Loucy (cell line): ENCODE results near the gene CRYL1.

Source experiments
- H2AFZ ChIP-seq: fragments of 200-600 bp; sonication (generic); 2 replicates; pipeline ENCODE4 v1.6.0; 2016; ENCODE audit warnings: antibody characterized with exemption, mild to moderate bottlenecking, low read length, moderate library complexity
- H3F3A ChIP-seq: fragments of 200-600 bp; 2 replicates; pipeline ENCODE4 v1.6.0; 2016; ENCODE audit warnings: antibody characterized with exemption, low read depth, mild to moderate bottlenecking
- H3K27me3 ChIP-seq: fragments of 200-600 bp; sonication (generic); 2 replicates; pipeline ENCODE4 v1.6.1; 2014; ENCODE audit warnings: low read length, mild to moderate bottlenecking; ENCODE audit not compliant: insufficient read depth, poor library complexity, severe bottlenecking
- H3K36me3 ChIP-seq: fragments of 200-600 bp; sonication (generic); 2 replicates; pipeline ENCODE4 v1.6.1; 2016; ENCODE audit warnings: low read length; ENCODE audit not compliant: insufficient read depth
- H3K4me1 ChIP-seq: fragments of 200-600 bp; sonication (generic); 2 replicates; pipeline ENCODE4 v1.5.1; 2014; ENCODE audit warnings: low read length, mild to moderate bottlenecking; ENCODE audit not compliant: insufficient read depth, poor library complexity, severe bottlenecking
- H3K4me2 ChIP-seq: fragments of 200-600 bp; sonication (generic); 2 replicates; pipeline ENCODE4 v1.6.0; 2014; ENCODE audit warnings: antibody characterized with exemption, low read length, low read depth, mild to moderate bottlenecking; ENCODE audit not compliant: poor library complexity, severe bottlenecking
- H3K4me3 ChIP-seq: fragments of 200-600 bp; sonication (generic); 2 replicates; pipeline ENCODE4 v1.5.1; 2014; ENCODE audit warnings: low read length, mild to moderate bottlenecking, mixed read lengths; ENCODE audit not compliant: poor library complexity, severe bottlenecking
- H3K79me2 ChIP-seq: fragments of 200-600 bp; sonication (generic); 2 replicates; pipeline ENCODE4 v1.6.1; 2014; ENCODE audit warnings: low read length; ENCODE audit not compliant: insufficient read depth
- H3K9ac ChIP-seq: fragments of 200-600 bp; sonication (generic); 2 replicates; pipeline ENCODE4 v1.6.0; 2014; ENCODE audit warnings: mild to moderate bottlenecking, low read depth, low read length, moderate library complexity; ENCODE audit not compliant: poor library complexity, severe bottlenecking
- H3K9me2 ChIP-seq: fragments of 200-600 bp; sonication (generic); replicated peaks from 2 replicates; pipeline ENCODE4 v1.6.1; 2016; ENCODE audit warnings: low read depth, low read length, mixed read lengths
- H3K9me3 ChIP-seq: fragments of 200-600 bp; sonication (generic); 2 replicates; pipeline ENCODE4 v1.6.1; 2014; ENCODE audit warnings: mild to moderate bottlenecking, antibody characterized with exemption, low read length, low read depth; ENCODE audit not compliant: insufficient read depth
- H4K20me1 ChIP-seq: fragments of 200-600 bp; sonication (generic); 2 replicates; pipeline ENCODE4 v1.6.0; 2014; ENCODE audit warnings: antibody characterized with exemption, low read length, mild to moderate bottlenecking; ENCODE audit not compliant: insufficient read depth, poor library complexity, severe bottlenecking
- CTCF ChIP-seq: fragments of 200-600 bp; sonication (generic); conservative IDR thresholded peaks from 2 replicates; pipeline ENCODE4 v1.5.1; 2014; ENCODE audit warnings: mild to moderate bottlenecking, antibody characterized with exemption, low read length
- EZH2phosphoT487 ChIP-seq: fragments of 200-600 bp; IDR thresholded peaks from 2 replicates; pipeline ENCODE4 v1.6.1; 2018; ENCODE audit warnings: antibody characterized with exemption, mild to moderate bottlenecking, moderate library complexity, borderline replicate concordance

CRYL1 gene

DNA sequence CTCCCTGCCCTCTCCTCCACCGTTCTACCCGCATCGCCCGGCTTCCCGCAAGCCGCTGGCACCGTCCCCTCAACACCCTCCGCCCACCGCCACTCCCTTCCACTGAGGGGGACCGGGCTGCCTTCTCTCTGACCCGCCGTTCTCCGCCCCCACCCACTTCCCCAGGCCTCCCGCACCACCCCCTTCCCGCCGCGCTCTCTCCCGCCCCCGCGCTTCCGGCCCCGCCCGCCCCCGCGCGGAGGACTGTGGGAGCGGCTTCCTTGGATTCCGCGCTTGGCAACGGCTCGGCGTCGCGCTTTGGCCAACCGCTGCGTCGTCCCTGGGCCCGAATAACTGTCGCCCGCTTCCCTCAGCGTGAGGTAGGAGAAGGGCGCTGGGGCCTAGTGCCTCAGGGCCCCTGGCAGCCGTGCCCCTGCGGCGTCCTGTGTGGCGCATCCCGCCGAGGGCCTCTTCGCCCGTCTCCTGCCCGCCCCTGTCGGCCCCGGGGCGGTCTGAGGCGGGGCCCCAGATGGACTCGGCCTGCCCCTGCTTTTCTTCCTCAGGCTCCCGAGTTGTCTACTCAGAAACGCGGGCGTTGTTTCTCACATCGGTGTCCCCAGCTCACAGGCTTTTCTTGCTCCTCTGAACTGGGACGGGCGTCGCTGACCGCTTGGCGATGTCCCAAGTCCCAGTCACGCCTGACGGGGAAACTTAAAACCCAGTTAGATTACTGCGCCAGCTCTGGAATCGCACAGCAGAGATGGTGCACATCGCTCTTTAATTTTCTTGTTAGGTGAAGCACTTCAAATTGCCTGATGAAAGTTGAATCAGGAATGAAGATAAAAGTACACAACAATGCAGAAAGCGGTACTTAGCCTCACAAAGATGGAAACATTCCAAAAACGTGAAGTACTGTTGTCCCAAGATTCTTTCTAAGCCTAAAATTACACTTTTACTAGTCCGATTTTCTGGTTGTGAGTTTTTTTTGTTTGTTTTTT, 41.5 kb upstream of the CRYL1 start, which contains the start of gene IFT88:
Gene IFT88 (plus strand): TSS at position 260 of the 977 bp plus-strand sequence. CDS start 7,229 bp downstream, outside the sequence.
- peak within 1 kb of the TSS; percentile 96 for H3K4me3 ChIP-seq
- no peaks in the 10 kb centered on the region for H4K20me1 ChIP-seq
- H3K36me3 ChIP-seq = no peaks in the 10 kb centered on the region
- H3F3A ChIP-seq = 0 out of 2 replicates have a peak, but pooled peaks cover 2% of the 10 kb centered on the region
- H3K79me2 ChIP-seq = no peaks in the 10 kb centered on the region
- H3K9me2 ChIP-seq = no peaks in the 10 kb centered on the region
- H2AFZ ChIP-seq = peak within 1 kb of the TSS; percentile 95
- no peaks in the 10 kb centered on the region for H3K9me3 ChIP-seq
- peaks cover 14% of the 10 kb centered on the region for H3K4me1 ChIP-seq
- TF ChIP-seq EZH2phosphoT487 (no peak), CTCF (no peak)
- no peaks in the 10 kb centered on the region for H3K27me3 ChIP-seq
- peak within 1 kb of the TSS; percentile 86 for H3K9ac ChIP-seq
- H3K4me2 ChIP-seq = peak within 1 kb of the TSS; percentile 94

DNA sequence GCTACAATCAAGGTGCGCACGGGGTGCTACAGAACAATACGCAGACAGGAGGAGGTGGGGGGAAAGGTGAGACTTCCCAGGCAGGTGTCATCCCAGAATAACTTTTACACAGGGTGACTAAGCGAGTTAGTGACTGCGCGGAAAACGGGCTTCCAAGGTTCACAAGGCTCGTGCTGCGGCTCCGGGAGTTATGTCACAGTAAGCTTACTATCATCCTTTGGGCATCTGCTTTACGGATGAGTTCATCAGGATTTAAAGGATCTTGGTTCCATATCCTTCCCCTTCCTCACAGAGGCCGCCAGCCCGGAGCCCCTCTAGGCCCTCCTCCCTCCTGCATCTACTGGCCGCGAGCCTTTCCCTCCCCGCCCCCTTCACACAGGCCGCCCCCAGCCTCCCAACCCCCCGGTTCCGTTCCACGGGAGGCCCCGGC, 40.8 kb upstream of the CRYL1 start:
- Histone ChIP-seq H3K4me1 (peaks cover 14% of the 10 kb centered on the region), H4K20me1 (no peaks in the 10 kb centered on the region), H3K4me3 (peak overlapping the region; percentile 96), H3K9me2 (no peaks in the 10 kb centered on the region), H3K79me2 (no peaks in the 10 kb centered on the region), H2AFZ (peak overlapping the region; percentile 88), H3K9ac (peak overlapping the region; percentile 86), H3K9me3 (no peaks in the 10 kb centered on the region), H3K36me3 (no peaks in the 10 kb centered on the region), H3K27me3 (no peaks in the 10 kb centered on the region), H3F3A (0 out of 2 replicates have a peak, but pooled peaks cover 2% of the 10 kb centered on the region), H3K4me2 (peak overlapping the region; percentile 94)
- TF ChIP-seq EZH2phosphoT487 (no peak), CTCF (no peak)

GRCh38 chr13:20565115-20565736, 39.6 kb upstream of the CRYL1 start:
- H3K4me1 ChIP-seq = peaks cover 14% of the 10 kb centered on the region
- no peak overlapping the region for H2AFZ ChIP-seq
- H3K36me3 ChIP-seq = no peaks in the 10 kb centered on the region
- H3K27me3 ChIP-seq = no peaks in the 10 kb centered on the region
- H3F3A ChIP-seq = 0 out of 2 replicates have a peak, but pooled peaks cover 2% of the 10 kb centered on the region
- H4K20me1 ChIP-seq = no peaks in the 10 kb centered on the region
- H3K4me3 ChIP-seq = no peak overlapping the region
- no peaks in the 10 kb centered on the region for H3K9me2 ChIP-seq
- TF ChIP-seq EZH2phosphoT487 (no peak), CTCF (no peak)
- H3K4me2 ChIP-seq = no peak overlapping the region
- H3K9ac ChIP-seq = no peak overlapping the region
- no peaks in the 10 kb centered on the region for H3K9me3 ChIP-seq
- H3K79me2 ChIP-seq = no peaks in the 10 kb centered on the region
